ENCODE results near the gene KANK3.

- TF ChIP-seq CTCF (IDR thresholded peaks at IDR 0.05; ENCODE audit: insufficient read depth, low read depth, low read length) (no peak), EZH2 (IDR thresholded peaks at IDR 0.05; ENCODE audit: insufficient read depth, low read length) (no peak)
Observed at GRCh38 chr19:8322638-8322997, 20.4 kb downstream of the KANK3 start.
